Esophagus muscularis mucosa (tissue), 3 donors: ENCODE data around the gene ZNF480.

Source experiments
- POLR2A ChIP-seq: fragments of 450-650 bp; IDR thresholded peaks from one replicate; pipeline ENCODE4 v1.6.1; 2017; ENCODE audit warnings: antibody characterized with exemption, moderate library complexity, mild to moderate bottlenecking, low read depth
- TF ChIP-seq, protein P1 (sequence below), 3 experiments: fragments of 200-600 bp in 2 of 3; fragments of 450-650 bp in 1 of 3; sonication (generic) in 2 of 3; IDR thresholded peaks; one replicate each; pipeline ENCODE4 v1.5.1; 2017 to 2019; ENCODE audit warnings: antibody characterized with exemption in 3 of 3, mild to moderate bottlenecking in 2 of 3, moderate library complexity in 1 of 3

DNA sequence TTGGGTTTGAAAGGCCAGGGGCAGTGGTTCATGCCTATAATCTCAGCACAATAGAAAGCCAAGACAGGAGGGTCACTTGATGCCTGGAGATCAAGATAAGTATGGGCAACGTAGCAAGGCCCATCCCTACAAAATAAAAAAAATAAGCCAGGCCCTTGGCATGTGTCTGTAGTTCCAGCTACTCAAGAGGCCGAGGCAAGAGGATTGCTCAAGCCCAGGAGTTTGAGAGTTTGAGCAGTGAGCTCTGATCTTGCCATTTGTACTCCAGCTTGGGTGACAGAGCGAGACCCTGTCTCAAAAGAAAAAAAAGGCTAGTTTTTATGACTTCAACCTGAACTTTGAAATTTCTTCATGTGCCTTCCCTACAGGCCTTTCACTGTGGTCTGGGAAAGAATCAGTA is 5.2 kb upstream of the ZNF480 start:
- TF ChIP-seq POLR2A, result no peak
- TF ChIP-seq, protein P1, sequence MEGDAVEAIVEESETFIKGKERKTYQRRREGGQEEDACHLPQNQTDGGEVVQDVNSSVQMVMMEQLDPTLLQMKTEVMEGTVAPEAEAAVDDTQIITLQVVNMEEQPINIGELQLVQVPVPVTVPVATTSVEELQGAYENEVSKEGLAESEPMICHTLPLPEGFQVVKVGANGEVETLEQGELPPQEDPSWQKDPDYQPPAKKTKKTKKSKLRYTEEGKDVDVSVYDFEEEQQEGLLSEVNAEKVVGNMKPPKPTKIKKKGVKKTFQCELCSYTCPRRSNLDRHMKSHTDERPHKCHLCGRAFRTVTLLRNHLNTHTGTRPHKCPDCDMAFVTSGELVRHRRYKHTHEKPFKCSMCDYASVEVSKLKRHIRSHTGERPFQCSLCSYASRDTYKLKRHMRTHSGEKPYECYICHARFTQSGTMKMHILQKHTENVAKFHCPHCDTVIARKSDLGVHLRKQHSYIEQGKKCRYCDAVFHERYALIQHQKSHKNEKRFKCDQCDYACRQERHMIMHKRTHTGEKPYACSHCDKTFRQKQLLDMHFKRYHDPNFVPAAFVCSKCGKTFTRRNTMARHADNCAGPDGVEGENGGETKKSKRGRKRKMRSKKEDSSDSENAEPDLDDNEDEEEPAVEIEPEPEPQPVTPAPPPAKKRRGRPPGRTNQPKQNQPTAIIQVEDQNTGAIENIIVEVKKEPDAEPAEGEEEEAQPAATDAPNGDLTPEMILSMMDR (IDR thresholded peaks at IDR 0.05), result no peak
